HG02798 (cell line): ENCODE results near the gene CLCF1.
"Not testable (repeated sequence)": the region's sequence is repeated elsewhere in the genome, so short reads cannot be mapped to it uniquely, and the experiment has no call there.

Experiments used
- ATAC-seq: cut with Tn5 transposase; IDR thresholded peaks from one replicate; pipeline ENCODE4 v1.9.1; 2021; ENCODE audit warnings: mild to moderate bottlenecking; ENCODE audit not compliant: unreplicated experiment, poor library complexity

CLCF1 gene

DNA sequence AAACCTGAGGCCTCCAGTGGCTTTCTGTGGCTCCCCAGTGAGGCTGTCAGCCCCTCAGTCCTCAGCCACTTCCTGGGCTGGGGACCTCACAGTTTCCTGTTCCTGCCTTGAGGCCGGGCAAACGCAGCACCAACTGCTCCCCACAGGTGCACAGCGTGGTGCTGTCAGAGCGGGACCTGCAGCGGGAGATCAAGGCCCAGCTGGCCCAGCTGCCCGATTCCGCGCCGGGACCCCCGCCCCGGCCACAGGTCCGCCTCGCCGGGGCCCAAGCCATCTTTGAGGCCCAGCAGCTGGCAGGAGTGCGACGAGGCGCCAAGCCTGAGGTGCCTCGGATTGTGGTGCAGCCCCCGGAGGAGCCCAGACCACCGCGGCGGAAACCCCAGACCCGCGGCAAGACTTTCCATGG lies 35.9 kb upstream of the CLCF1 start:
- ATAC-seq: peak; percentile 42

DNA sequence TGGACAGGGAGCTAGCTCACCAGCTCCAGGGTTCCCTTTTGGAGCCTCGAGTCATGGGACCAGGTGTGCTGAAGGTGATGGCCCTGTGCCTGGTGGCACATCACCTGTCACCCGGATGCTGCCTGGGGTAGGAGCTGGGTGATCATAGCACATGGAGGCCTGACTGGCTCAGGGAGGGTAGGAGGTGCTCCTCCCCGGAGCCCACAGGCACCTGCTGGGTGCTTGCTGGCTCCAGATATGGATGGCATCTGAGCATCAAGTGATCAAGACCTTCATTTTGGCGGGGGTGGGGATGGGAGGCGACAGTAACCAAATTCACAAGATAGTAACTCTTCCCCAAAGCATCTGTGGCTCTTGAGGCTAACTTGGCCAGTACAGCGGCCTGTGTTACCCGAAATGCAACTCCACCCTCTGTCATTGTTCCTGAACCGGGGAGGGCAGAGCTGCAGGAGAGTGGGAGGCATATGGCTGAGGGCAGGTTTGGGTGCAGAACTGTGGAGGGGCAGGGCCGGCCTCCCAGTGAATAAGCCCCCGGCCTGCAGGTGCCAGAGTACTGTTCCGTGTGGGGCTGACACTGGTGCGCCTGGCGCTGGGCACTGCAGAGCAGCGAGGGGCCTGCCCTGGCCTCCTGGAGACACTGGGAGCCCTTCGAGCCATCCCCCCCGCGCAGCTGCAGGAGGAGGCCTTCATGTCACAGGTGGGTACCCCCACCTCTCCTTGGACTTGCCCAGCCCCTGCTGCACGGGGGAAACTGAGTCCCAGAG lies 35.2 kb upstream of the CLCF1 start:
- no peak for ATAC-seq

GRCh38 chr11:67407688-67408163 lies 34.3 kb upstream of the CLCF1 start:
- no peak for ATAC-seq

- ATAC-seq: no peak
Measured at GRCh38 chr11:67406969-67407687, 33.7 kb upstream of the CLCF1 start.

GRCh38 chr11:67406420-67406968 lies 33.1 kb upstream of the CLCF1 start:
- ATAC-seq: no peak

- no peak for ATAC-seq
Measured at GRCh38 chr11:67405688-67406339, 32.4 kb upstream of the CLCF1 start.

- ATAC-seq: no peak
Measured at GRCh38 chr11:67405196-67405567, 31.8 kb upstream of the CLCF1 start.

GRCh38 chr11:67404515-67405195 lies 31.3 kb upstream of the CLCF1 start:
- ATAC-seq: no peak

GRCh38 chr11:67403085-67403484 lies 29.7 kb upstream of the CLCF1 start:
- not testable (repeated sequence) for ATAC-seq

DNA sequence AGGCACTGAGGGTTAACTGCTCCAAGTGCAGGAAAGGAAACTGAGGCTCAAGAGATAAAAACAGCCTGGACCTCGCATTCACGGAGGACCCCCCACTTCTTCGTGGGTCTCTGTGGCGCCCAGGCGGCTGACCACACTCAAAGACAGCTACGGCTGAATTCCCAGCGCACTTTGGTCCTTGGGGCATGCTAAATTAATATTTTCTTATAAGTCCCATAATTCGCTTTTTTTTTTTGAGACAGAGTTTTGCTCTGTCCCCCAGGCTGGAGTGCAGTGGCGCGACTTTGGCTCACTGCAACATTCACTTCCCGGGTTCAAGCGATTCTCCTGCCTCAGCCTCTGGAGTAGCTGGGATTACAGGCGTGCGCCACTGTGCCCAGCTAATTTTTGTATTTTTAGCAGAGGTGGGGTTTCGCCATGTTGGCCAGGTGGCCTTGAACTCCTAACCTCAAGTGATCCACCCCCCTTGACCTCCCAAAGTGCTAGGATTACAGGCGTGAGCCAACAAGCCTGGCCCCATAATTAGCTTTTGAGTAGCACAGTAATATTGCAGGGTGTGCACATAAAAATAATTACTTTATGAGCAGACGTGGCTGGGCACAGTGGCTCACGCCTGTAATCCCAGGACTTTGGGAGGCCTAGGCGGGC lies 28.9 kb upstream of the CLCF1 start:
- not testable (repeated sequence) for ATAC-seq

GRCh38 chr11:67401495-67402191 lies 28.2 kb upstream of the CLCF1 start, which contains the start of gene PPP1CA:
Gene PPP1CA, minus strand, starts transcription at chr11:67401858. Its CDS starts 76 bp downstream, at chr11:67401782.
- ATAC-seq: peak; percentile 79

DNA sequence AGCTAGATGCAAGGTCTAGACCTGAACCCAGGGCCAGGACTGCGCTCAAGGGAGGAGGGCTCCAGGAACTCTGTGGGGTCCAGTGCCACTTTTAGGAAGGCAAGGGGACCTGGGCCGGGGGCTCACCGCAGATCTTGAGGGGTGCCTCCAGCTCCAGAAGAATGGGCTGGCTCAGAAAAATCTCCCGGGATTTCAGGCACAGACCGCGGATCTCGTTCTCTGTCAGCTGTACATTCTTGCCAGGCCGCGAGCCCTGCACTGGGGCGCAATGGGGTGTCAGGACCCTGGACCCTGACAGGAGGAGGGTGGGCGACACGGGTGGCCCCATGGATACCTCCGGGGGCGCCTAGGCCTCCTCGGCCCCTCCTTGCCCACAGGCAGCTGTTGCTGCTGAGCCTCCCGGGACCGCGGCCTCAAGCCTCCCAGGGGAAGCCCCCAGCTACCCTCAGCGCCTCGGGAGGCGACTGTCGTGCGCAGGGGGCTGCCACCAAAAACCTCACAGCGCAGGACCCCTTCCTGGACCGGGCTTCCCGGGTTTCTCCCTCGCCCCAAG lies 27.6 kb upstream of the CLCF1 start:
- ATAC-seq: peak; percentile 18

- no peak for ATAC-seq
Measured at GRCh38 chr11:67400251-67400941, 27.0 kb upstream of the CLCF1 start.

GRCh38 chr11:67398661-67399563 lies 25.5 kb upstream of the CLCF1 start:
- no peak for ATAC-seq

DNA sequence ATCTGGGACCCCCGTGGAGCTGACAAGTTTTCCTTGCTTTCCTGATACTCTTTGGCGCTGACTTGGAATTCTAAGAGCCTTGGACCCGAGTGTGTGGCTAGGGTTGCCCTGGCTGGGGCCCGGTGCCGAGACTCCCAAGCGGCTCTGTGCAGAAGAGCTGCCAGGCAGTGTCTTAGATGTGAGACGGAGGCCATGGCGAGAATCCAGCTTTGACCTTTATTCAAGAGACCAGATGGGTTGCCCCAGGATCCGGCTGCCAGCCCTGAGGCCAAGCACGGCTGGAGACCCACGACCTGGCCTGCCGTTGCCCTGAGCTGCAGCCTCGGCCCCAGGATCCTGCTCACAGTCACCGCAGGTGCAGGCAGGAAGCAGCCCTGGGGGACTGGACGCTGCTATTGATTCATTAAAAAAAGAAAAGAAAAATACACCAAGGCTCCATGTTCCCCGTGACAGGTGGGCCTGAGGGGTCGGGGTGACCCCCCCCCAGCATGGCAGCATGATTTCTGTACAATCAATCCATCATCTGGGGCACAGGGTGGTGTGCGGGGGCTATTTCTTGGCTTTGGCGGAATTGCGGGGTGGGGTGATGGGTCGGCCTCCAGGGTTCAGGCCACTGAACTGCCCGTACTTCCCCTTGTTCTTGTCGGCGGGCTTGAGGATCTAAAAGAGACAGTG lies 24.7 kb upstream of the CLCF1 start:
- ATAC-seq: no peak

- no peak for ATAC-seq
Measured at GRCh38 chr11:67397536-67397935, 24.1 kb upstream of the CLCF1 start.
